Fibroblast of skin of scalp (primary cell): ENCODE data around the gene SRBD1.
A peak's percentile ranks its signal among the peaks of the same experiment; 100 is the strongest.

Experiments used
- DNase-seq: peaks from one replicate; pipeline ENCODE4 v3.0.0-alpha.2; 2013

SRBD1 gene

GRCh38 chr2:45545943-45546342 lies 65.1 kb downstream of the SRBD1 start:
- no peak for DNase-seq

DNA sequence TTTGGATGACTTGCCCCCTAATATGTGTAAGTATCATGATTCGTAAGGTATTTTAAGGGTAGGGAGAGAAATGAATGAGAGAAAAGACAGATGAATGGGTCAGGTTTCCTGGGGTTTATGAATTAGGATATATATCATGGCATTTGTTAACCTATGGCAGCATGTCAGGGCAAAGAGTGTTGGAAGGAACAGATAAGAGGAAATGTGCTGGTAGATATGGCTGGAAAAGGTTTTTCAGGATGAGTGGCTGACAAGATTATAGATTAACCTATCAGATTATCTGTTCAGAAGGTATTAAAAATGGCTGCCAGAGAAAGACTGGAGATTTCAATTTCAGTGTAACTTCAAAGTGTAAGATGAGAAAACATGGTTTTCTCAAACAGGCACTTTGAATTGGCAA lies 67.8 kb downstream of the SRBD1 start:
- no peak for DNase-seq

DNA sequence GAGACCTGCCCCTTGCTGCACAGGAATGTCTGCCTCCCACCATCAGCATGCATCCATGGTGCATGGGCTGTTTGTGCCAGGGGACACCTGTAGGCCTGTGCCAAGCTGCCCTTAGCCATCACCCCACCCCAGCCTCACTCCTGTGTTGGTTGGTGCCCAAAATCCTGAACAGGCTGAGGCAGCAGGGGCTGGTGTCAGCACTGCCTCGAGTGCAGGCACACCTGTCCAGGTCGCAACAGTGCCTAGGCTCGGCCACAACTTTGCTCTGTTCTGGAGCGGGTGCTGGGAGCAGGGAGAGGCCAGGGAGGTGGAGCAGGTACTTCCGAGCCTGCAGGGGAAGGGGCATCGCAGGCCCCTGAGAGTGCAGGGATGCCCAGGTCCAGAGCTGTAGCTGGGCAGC lies 69.1 kb downstream of the SRBD1 start:
- no peak for DNase-seq

- DNase-seq, result no peak
Measured at GRCh38 chr2:45541450-45541849, 69.6 kb downstream of the SRBD1 start.

DNA sequence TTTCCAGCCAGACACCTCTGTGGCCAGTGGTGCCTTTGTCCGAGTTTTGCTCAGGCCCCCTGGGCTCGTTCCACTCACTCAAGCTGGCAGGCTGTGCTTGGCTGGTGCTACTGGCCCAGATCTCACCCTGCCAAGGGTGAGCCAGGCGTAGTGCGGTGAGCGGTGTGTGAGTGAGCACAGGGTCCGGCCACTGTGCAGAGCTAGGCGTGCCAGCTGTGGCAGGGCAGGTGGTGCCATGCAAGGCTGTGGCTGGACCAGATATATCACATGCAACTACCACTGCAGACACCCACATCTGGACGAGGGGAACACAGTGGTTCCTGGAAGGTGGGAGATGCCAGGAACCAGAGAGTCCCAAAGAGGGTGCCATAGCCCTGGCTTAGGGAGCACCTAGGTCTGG lies 70.1 kb downstream of the SRBD1 start:
- no peak for DNase-seq

GRCh38 chr2:45533771-45534170 lies 77.3 kb downstream of the SRBD1 start:
- peak; percentile 16 for DNase-seq

DNA sequence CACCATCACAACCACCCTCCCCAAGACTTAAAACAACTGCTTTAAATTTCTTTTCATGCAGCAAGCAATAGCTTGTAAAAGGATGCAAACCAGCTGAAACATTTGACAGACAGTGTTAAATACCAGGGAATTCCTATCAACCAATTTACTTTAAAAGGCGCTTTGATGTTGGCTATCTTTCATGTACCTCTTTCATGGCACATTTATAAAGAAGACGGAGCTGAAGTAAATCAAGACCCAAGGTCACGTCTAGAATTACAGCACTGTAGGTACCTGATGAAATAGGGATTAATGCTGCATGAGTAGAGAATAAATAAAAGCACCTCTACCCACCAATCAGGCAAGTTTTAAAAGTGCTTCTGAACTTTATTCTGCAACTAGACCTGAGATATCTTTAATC lies 78.9 kb downstream of the SRBD1 start:
- DNase-seq, result no peak

DNA sequence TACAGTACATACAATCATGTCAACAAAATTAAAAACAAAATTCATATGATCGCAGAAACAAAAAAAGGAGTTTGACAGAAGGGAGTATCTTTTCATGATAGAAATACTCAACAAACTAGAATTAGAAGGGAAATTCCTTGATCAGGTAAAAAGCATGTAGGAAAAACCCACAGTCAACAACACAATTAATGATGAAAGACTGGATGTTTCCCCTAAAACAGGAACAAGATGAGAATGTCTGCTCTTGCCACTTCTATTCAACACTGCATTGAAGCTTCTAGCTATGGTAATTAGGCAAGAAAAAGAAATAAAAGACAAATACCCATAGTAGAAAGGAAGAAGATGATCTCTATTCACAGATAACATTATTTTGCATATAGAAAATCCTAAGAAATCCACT lies 87.1 kb downstream of the SRBD1 start:
- no peak for DNase-seq

- no peak for DNase-seq
Measured at GRCh38 chr2:45518546-45518945, 92.5 kb downstream of the SRBD1 start.

GRCh38 chr2:45510701-45511420 lies 100.2 kb downstream of the SRBD1 start:
- no peak for DNase-seq

- peak; percentile 18 for DNase-seq
Measured at GRCh38 chr2:45506756-45507155, 104.3 kb downstream of the SRBD1 start.

GRCh38 chr2:45505138-45505537 lies 105.9 kb downstream of the SRBD1 start:
- no peak for DNase-seq

DNA sequence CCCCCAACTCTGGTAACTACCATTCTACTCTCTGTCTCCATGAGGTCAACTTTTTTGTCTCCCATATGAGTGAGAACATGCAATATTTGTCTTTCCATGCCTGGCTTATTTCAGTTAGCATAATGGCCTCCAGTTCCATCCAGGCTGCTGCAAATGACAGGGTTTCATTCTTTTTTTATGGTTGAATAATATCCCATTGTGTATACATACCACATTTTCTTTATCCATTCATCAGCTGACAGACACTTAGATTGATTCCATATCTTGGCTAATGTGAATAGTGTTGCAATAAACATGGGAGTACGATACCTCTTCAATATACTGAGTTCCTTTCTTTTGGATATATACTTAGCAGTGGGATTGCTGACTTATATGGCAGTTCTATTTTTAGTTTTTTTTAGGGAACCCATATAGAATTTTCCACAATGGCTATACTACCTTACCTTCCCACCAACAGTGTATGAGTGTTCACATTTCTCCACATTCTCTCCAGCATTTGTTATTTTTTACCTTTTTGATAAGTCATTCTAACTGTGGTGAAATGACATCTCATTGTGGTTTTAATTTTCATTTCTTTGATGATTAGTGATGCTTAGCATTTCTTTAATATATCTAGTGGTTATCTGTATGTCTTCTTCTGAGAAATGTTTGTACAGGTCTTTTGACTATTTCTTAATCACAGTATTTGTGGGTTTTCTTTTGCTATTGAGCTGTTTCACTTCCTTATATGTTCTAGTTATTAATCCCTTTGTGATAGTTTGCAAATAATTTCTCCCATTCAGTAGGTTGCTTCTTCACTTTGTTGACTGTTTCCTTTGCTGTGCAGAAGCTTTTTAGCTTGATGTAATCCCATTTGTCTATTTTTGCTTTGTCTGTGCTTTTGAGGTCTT lies 112.2 kb downstream of the SRBD1 start:
- DNase-seq, result no peak

- DNase-seq, result peak; percentile 5
Measured at GRCh38 chr2:45497355-45497754, 113.7 kb downstream of the SRBD1 start.

DNA sequence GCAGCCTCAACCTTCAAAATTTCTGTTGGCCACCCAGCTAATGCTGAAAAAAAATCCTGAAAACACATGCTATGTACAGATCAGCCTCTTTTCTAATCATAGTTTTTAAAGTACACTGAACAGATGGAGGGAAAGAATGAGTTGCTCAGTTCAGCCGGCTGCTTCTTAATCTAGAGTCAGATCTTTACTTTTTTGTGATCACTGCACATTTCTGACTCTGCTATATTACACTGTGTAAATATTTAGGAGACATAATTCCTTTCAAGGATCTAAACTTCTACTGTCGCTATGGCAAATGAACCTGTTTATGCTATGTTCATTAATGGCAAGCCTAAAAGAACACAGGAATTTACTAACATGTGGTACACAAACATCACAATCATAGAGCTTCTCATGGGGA lies 114.2 kb downstream of the SRBD1 start:
- DNase-seq, result no peak

GRCh38 chr2:45494978-45495293 lies 116.1 kb downstream of the SRBD1 start:
- no peak for DNase-seq

DNA sequence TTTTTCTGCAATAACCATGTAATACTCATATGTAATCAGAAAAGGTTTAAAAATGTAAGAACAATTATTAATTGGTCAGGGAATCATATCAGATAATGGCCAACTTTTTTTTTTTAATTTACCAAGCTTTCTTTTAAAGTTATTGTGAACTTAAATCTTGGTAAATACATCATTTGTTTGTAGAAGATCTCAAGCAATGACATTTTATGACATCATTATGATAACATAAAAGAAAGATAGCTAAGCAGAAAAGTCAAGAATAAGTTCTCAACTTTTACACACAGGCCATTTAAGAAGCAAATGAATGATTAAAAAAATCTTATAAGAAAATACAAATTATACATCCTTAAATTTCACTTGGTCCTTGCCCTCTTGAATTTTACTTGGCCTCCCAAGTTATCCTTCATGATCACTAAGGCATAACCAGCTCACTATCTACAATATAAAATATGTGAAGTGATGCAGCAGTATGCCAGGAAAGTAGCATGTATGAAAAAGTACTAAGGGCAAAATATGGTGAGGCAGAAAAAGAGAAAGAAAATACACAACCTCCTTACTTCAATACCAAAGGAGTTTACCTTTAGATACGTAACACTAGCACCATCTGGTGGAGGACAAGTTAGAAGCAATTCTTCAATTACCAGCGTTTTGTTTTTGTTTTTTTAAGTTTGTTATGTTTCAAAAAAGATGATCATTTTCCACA lies 116.6 kb downstream of the SRBD1 start:
- DNase-seq, result peak; percentile 76

DNA sequence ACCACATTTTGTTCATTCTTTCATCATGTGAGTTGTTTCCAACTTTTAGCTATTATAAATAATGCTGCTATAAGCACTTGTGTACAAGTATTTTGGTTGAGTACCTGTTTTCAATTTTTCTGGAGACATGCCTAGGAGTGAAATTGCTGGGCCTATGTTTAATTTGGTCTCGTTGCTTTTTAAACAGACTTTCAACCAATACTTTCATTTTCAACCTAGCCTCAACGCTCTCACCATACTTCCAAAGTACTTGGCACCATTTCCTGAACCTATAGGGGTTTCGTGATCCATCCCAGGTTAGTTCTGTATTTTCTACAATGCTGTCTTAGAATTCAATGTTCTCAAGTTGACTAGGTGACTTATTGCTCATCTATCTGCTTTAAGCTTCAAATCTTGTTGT lies 126.1 kb downstream of the SRBD1 start:
- no peak for DNase-seq

DNA sequence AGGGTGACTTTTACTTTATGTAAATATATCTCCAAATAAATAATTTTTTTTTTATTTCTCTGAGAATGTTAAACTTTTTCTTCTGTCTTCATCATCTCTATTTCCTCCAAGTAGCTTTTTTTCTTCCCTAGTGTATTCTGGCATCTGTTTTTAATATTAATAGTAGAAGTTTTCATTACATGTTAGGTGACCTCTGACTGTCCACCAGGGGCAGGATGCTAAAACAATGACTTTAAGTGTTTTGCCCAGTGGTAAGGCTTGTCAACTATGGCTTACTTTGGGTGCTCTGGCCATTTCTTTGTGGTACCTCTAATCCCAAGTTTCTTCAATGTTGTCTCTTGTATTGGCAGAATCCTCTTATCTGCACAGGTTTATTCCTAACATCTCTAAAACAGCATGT lies 127.1 kb downstream of the SRBD1 start:
- DNase-seq, result peak; percentile 46

DNA sequence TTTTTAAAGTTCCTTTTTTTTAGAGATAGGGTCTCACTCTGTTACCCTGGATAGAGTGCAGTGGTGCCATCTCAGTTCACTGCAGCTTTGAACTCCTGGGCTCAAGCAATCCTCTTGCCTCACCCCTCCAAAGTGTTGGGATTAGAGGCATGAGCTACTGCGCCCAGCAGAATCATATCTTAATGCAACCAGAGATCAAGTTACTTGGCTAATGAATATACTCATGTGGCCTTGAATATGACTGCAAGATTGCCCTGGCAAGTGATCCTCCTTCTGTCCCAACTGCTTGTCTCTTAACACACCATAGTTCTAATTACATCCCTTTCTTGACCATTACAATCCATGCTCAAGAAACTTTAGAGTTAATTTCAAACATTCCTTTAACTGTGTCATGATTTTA lies 133.5 kb downstream of the SRBD1 start:
- DNase-seq, result no peak

DNA sequence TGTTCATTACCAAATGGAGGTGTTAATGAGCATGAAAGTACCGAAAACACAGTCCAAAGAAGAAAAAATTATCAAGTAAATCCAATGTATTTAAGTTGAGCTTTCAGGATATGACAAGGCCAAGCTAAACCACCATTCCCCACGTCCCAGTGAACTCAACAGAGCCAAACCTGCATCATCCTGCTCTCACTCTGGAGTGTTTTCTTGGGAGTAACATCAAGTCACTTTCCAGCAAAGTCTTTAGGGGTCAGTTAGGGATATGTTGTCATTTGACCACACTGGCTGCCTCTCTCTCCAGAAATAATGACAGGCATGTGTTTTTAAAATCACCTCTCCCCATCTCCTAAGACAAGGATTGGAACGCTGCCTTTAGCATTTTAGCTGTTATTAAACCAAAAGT lies 140.5 kb downstream of the SRBD1 start:
- peak; percentile 17 for DNase-seq

GRCh38 chr2:45469314-45470099 lies 141.6 kb downstream of the SRBD1 start:
- DNase-seq, result no peak

DNA sequence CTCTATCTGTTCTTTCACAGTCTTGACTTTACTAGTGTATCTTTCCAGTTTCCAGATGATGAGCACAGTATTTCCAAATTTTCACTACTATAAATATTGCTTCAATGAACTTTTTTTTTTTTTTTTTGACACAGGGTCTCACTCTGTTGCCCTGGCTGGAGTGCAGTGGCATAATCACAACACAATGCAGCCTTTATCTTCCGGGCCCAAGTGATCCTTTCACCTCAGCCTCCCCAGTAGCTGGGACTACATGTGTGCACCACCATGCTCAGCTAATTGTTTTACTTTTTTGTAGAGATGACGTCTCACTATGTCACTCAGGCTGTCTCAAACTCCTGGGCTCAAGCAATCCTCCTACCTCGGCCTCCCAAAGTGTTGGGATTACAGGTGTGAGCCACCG lies 142.8 kb downstream of the SRBD1 start:
- no peak for DNase-seq
